GM12892 (cell line): ENCODE data around the gene R3HDM1.

ENCODE experiments used
- POLR2AphosphoS5 ChIP-seq: IDR thresholded peaks from 2 replicates; pipeline ENCODE4 v1.6.1; 2011; ENCODE audit warnings: low read depth, low read length, control low read depth
- TAF1 ChIP-seq: IDR thresholded peaks from 2 replicates; pipeline ENCODE4 v1.6.1; 2011; ENCODE audit warnings: low read depth, mild to moderate bottlenecking, control low read depth, low read length, borderline replicate concordance

- TF ChIP-seq TAF1 = no peak
- TF ChIP-seq POLR2AphosphoS5 = no peak
Observed at GRCh38 chr2:135762530-135762929, 231.2 kb downstream of the R3HDM1 start.
